ENCODE data around the gene POU2F2. TPM values are rescaled to one million over a fixed set of nuclear protein-coding genes. Genes with fewer than 3 reads are reported as not detected.

The POU2F2 gene
- total RNA-seq, 1 experiment from 2014 or later, result 2.9 TPM

GRCh38 chr19:42152910-42153671, 20.8 kb upstream of the POU2F2 start:
- peaks cover 58% of the 10 kb centered on the region for H3K27me3 ChIP-seq (ENCODE audit: insufficient read depth, low read depth)
- H3K4me3 ChIP-seq, result no peak overlapping the region
- POLR2A ChIA-PET (ENCODE audit: unreplicated experiment), result no interaction called here
- no TSS peak for BruUV-seq (replicated peaks)
- TF ChIP-seq EZH2 (IDR thresholded peaks at IDR 0.05; ENCODE audit: low read depth) (no peak), CTCF (conservative IDR thresholded peaks at IDR 0.05) (no peak)
- no peak for DNase-seq
- CTCF ChIA-PET, result no interaction called here
- H3K79me2 ChIP-seq (ENCODE audit: low read depth), result no peaks in the 10 kb centered on the region
- H3K27ac ChIP-seq, result no peak overlapping the region
- no peak overlapping the region for H2AFZ ChIP-seq
- H3F3A ChIP-seq (ENCODE audit: insufficient read depth, low read depth), result no peaks in the 10 kb centered on the region
- H3K4me2 ChIP-seq, result no peak overlapping the region
- intact Hi-C loops (cut with micrococcal nuclease; ENCODE audit: unreplicated experiment), result no loop called here
- no peaks in the 10 kb centered on the region for H4K20me1 ChIP-seq (ENCODE audit: insufficient read depth)
- no peaks in the 10 kb centered on the region for H3K9me2 ChIP-seq (ENCODE audit: insufficient read depth)
- H3K4me1 ChIP-seq (replicated peaks; ENCODE audit: insufficient read depth), result no peaks in the 10 kb centered on the region
- H3K36me3 ChIP-seq (ENCODE audit: low read depth), result no peaks in the 10 kb centered on the region
- no peaks in the 10 kb centered on the region for H3K9me3 ChIP-seq (ENCODE audit: insufficient read depth, low read depth)

DNA sequence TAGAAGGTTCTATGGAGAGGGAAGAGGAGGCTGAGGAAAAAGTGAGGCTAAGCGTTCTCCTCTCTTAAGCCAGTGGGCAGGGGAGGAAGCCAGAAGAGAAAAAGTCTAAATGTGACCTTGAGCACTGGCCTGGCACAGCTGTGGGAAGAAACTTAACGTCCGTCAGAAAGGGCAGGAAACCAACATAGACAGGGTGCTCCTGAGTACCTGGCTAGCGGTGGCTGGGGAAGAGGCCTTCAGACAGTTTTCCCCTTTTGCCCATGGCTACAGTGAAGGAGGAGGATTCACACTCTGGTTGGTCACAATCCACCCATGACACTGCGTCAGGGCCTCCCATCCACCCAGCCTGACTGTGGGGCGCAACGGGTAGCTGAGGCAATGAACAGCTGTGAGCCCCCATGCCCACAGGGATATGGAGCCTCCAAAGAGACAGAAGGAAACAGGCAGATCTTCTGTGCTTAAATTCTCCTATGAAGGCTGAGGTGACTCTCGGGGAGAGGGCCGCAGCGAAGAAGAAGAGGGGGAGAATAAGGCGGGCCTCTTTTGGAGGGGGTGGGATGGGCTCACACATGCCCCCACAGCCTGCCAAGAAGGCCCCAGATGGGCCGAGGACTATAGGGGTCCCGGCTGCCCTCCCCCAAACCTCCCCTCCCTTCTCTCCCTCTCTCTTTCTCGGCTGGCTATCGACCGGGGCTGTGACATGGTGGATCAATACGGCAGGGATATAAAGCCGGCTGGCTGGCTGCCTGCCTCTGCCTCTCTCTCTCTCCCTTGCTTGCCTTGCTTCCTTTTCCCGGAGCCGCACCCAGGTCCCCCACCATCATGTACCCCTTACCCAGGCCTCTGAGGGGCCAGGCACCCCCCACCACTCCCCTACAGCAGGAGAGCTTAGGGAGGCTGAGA, 19.8 kb upstream of the POU2F2 start:
- H3K27ac ChIP-seq, result no peak overlapping the region
- peaks cover 69% of the 10 kb centered on the region for H3K27me3 ChIP-seq (ENCODE audit: insufficient read depth, low read depth)
- ChIA-PET CTCF (interaction anchor here (0.6 kb wide), 1 partner anchor 24 kb away, joined by 14 read pairs; no protein-coding TSS in a partner anchor), POLR2A (ENCODE audit: unreplicated experiment) (no interaction called here)
- no peaks in the 10 kb centered on the region for H3F3A ChIP-seq (ENCODE audit: insufficient read depth, low read depth)
- H3K9me2 ChIP-seq (ENCODE audit: insufficient read depth), result no peaks in the 10 kb centered on the region
- no peak overlapping the region for H3K4me2 ChIP-seq
- H3K79me2 ChIP-seq (ENCODE audit: low read depth), result no peaks in the 10 kb centered on the region
- no TSS peak for BruUV-seq (replicated peaks)
- intact Hi-C loops (cut with micrococcal nuclease; ENCODE audit: unreplicated experiment), result no loop called here
- no peaks in the 10 kb centered on the region for H3K36me3 ChIP-seq (ENCODE audit: low read depth)
- H2AFZ ChIP-seq, result no peak overlapping the region
- no peaks in the 10 kb centered on the region for H4K20me1 ChIP-seq (ENCODE audit: insufficient read depth)
- no peak for DNase-seq
- no peak for TF ChIP-seq CTCF (conservative IDR thresholded peaks at IDR 0.05)
- no peak for TF ChIP-seq EZH2 (IDR thresholded peaks at IDR 0.05; ENCODE audit: low read depth)
- no peaks in the 10 kb centered on the region for H3K9me3 ChIP-seq (ENCODE audit: insufficient read depth, low read depth)
- no peaks in the 10 kb centered on the region for H3K4me1 ChIP-seq (replicated peaks; ENCODE audit: insufficient read depth)
- no peak overlapping the region for H3K4me3 ChIP-seq

GRCh38 chr19:42150911-42151361, 18.7 kb upstream of the POU2F2 start:
- H3K36me3 ChIP-seq (ENCODE audit: low read depth), result no peaks in the 10 kb centered on the region
- DNase-seq, result no peak
- no peak overlapping the region for H2AFZ ChIP-seq
- peaks cover 80% of the 10 kb centered on the region for H3K27me3 ChIP-seq (ENCODE audit: insufficient read depth, low read depth)
- H3K4me2 ChIP-seq, result no peak overlapping the region
- H3K9me2 ChIP-seq (ENCODE audit: insufficient read depth), result no peaks in the 10 kb centered on the region
- CTCF ChIA-PET, result no interaction called here
- no peaks in the 10 kb centered on the region for H3F3A ChIP-seq (ENCODE audit: insufficient read depth, low read depth)
- intact Hi-C loops (cut with micrococcal nuclease; ENCODE audit: unreplicated experiment), result no loop called here
- POLR2A ChIA-PET (ENCODE audit: unreplicated experiment), result no interaction called here
- no peaks in the 10 kb centered on the region for H3K79me2 ChIP-seq (ENCODE audit: low read depth)
- no peaks in the 10 kb centered on the region for H3K4me1 ChIP-seq (replicated peaks; ENCODE audit: insufficient read depth)
- TF ChIP-seq CTCF (conservative IDR thresholded peaks at IDR 0.05), result no peak
- TF ChIP-seq EZH2 (IDR thresholded peaks at IDR 0.05; ENCODE audit: low read depth), result no peak
- no peaks in the 10 kb centered on the region for H3K9me3 ChIP-seq (ENCODE audit: insufficient read depth, low read depth)
- no peak overlapping the region for H3K27ac ChIP-seq
- no peak overlapping the region for H3K4me3 ChIP-seq
- H4K20me1 ChIP-seq (ENCODE audit: insufficient read depth), result no peaks in the 10 kb centered on the region
- BruUV-seq (replicated peaks), result no TSS peak
